ENCODE data around the gene CCNT2.
"Not testable (repeated sequence)": the region's sequence is repeated elsewhere in the genome, so short reads cannot be mapped to it uniquely, and the experiment has no call there.

- not testable (repeated sequence) for TF ChIP-seq CTCF (IDR thresholded peaks at IDR 0.05); TCF7L2 (IDR thresholded peaks at IDR 0.05; ENCODE audit: low read depth, low read length); POLR2AphosphoS5 (IDR thresholded peaks at IDR 0.05; ENCODE audit: low read depth, low read length); SIN3A (IDR thresholded peaks at IDR 0.05; ENCODE audit: borderline replicate concordance, insufficient read depth, low read depth, low read length); REST (IDR thresholded peaks at IDR 0.05; ENCODE audit: insufficient read depth in 1 of 2, low read depth in 2 of 2, low read length in 1 of 2)
Measured at GRCh38 chr2:134967166-134967565, 48.5 kb downstream of the CCNT2 start.
